HepG2 (cell line): Measurements from ENCODE around the gene MAEA. TPM values are rescaled to one million over a fixed set of nuclear protein-coding genes. Genes with fewer than 3 reads are reported as not detected.

Experiments
- BHLHE40 ChIP-seq: IDR thresholded peaks from 2 replicates; pipeline ENCODE4 v1.6.1; 2011; ENCODE audit warnings: low read length, improper control_type of control experiment
- BORCS8-MEF2B ChIP-seq: sonication (generic); formaldehyde crosslinking; IDR thresholded peaks from 2 replicates; pipeline ENCODE4 v1.8.0; 2022; ENCODE audit warnings: mild to moderate bottlenecking, missing genetic modification reagents
- CREB1 ChIP-seq, 2 experiments: fragments of 450-650 bp in 1 of 2; IDR thresholded peaks; 2 replicates each; pipeline ENCODE4 v1.6.1; 2016 to 2017; ENCODE audit warnings: control low read depth in 1 of 2, mild to moderate bottlenecking in 1 of 2, missing compliant biosample characterization in 1 of 2, missing genetic modification characterization in 1 of 2
- GABPA ChIP-seq, 2 experiments: IDR thresholded peaks; 2 replicates each; pipeline ENCODE4 v1.6.1; 2011 to 2016; ENCODE audit warnings: low read depth in 2 of 2, low read length in 1 of 2, missing biosample characterization in 1 of 2, missing genetic modification characterization in 1 of 2
- HIVEP1 ChIP-seq: sonication (generic); formaldehyde crosslinking; IDR thresholded peaks from 2 replicates; pipeline ENCODE4 v1.4.0; 2020; ENCODE audit warnings: mild to moderate bottlenecking, missing genetic modification reagents
- KMT2A ChIP-seq: sonication (generic); formaldehyde crosslinking; IDR thresholded peaks from 2 replicates; pipeline ENCODE4 v1.4.0; 2020; ENCODE audit warnings: missing genetic modification reagents
- MAFK ChIP-seq, 2 experiments: IDR thresholded peaks in 1 of 2; conservative IDR thresholded peaks in 1 of 2; 2 replicates each; pipeline ENCODE4 v1.6.1; 2011; ENCODE audit warnings: improper control_type of control experiment in 2 of 2, low read length in 2 of 2
- RFX3 ChIP-seq: IDR thresholded peaks from 2 replicates; pipeline ENCODE4 v1.6.1; 2016; ENCODE audit warnings: missing biosample characterization, missing genetic modification reagents
- TOPORS ChIP-seq: sonication (generic); formaldehyde crosslinking; IDR thresholded peaks from 2 replicates; pipeline ENCODE4 v1.8.0; 2023; ENCODE audit warnings: mild to moderate bottlenecking, missing genetic modification reagents
- ZMYM4 ChIP-seq: sonication (generic); formaldehyde crosslinking; IDR thresholded peaks from 2 replicates; pipeline ENCODE4 v1.8.1; 2023; ENCODE audit warnings: mild to moderate bottlenecking, missing genetic modification reagents
- ZNF792 ChIP-seq: IDR thresholded peaks from 2 replicates; pipeline ENCODE4 v1.6.1; 2016
- ZNF879 ChIP-seq: sonication (generic); formaldehyde crosslinking; IDR thresholded peaks from 2 replicates; pipeline ENCODE4 v1.8.1; 2023; ENCODE audit warnings: missing genetic modification reagents
- polyA plus RNA-seq, 8 experiments: library from polyadenylated mRNA; depleted of rRNA in 3 of 8; stranded (reverse) in 7 of 8; unstranded in 1 of 8; fragments of >200 nt; fragmentation: Illumina TruSeq in 4 of 8; extraction: Trizol in 4 of 8; gene quantifications; 2 replicates each; pipeline versions ENCODE4 v1.2.1 to v1.2.3, GENCODE V29; 2011 to 2016; ENCODE audit warnings: low read depth in 4 of 8, missing spikeins in 1 of 8, mixed read lengths in 1 of 8; ENCODE audit not compliant: insufficient read depth in 1 of 8
- total RNA-seq, 5 experiments: library from RNA; depleted of rRNA; stranded (reverse); fragments of >200 nt; fragmentation: Illumina TruSeq; extraction: Trizol; gene quantifications; 2 replicates each; pipeline ENCODE4 v1.2.3, GENCODE V29; 2016; ENCODE audit warnings: low read depth in 1 of 5
- TF ChIP-seq, protein P1 (sequence below): sonication (generic); formaldehyde crosslinking; IDR thresholded peaks from 2 replicates; pipeline ENCODE4 v1.8.1; 2023; ENCODE audit warnings: mild to moderate bottlenecking, missing genetic modification reagents
- TF ChIP-seq, protein P2 (sequence below): sonication (generic); formaldehyde crosslinking; IDR thresholded peaks from 2 replicates; pipeline ENCODE4 v1.8.0; 2022; ENCODE audit warnings: missing genetic modification reagents, mild to moderate bottlenecking, moderate library complexity, borderline replicate concordance
- TF ChIP-seq, protein P3 (sequence below): IDR thresholded peaks from 2 replicates; pipeline ENCODE4 v1.6.1; 2016; ENCODE audit warnings: missing genetic modification reagents, missing compliant biosample characterization
- TF ChIP-seq, protein P4 (sequence below): sonication (generic); formaldehyde crosslinking; IDR thresholded peaks from 2 replicates; pipeline ENCODE4 v1.8.0; 2022; ENCODE audit warnings: mild to moderate bottlenecking, missing genetic modification reagents, moderate library complexity
- TF ChIP-seq, protein P5 (sequence below): sonication (generic); formaldehyde crosslinking; IDR thresholded peaks from 2 replicates; pipeline ENCODE4 v1.4.0; 2020; ENCODE audit warnings: low read depth, missing genetic modification reagents
- TF ChIP-seq, protein P6 (sequence below): sonication (generic); formaldehyde crosslinking; IDR thresholded peaks from 2 replicates; pipeline ENCODE4 v1.4.0; 2020; ENCODE audit warnings: missing genetic modification reagents

The MAEA gene
- total and polyA plus RNA-seq, 2 of the 13 experiments (the other 11 are each of a cell fraction or from before 2014, with no cell fraction given): 52.0 to 57.1 TPM

DNA sequence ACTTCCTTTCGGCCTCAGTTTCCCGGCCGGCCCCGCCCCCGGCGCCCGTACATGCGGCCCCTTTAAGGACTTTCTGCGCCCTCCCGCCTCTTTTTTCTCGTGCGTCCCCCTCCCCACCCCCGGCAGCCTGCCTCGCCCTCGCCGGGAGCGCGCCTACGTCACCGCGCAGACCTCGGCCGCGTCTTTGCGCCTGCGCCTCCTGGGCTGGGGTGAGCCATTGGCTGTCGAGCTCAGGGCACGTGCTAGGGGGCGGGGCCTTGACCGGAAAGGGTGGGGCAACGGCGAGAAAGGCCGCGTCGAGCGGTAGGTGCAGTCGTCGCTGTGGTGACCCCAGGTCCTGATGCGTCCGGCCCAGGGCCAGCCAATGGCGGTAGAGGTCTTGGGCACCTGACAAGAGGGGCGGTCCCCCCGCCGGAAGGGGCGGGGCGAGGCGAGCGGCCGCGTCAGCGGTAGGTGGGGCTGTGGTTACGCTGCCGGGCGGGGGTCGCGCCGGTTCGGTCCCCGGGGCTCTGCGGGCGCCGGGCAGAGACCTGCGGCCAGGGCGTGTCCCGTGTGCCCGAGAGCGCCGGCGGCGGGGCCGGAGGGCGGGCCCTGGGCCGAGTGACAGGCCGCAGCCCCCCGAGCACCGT is 57.2 kb downstream of the MAEA start, which contains the start of gene UVSSA (continued):
- TF ChIP-seq, protein P1, sequence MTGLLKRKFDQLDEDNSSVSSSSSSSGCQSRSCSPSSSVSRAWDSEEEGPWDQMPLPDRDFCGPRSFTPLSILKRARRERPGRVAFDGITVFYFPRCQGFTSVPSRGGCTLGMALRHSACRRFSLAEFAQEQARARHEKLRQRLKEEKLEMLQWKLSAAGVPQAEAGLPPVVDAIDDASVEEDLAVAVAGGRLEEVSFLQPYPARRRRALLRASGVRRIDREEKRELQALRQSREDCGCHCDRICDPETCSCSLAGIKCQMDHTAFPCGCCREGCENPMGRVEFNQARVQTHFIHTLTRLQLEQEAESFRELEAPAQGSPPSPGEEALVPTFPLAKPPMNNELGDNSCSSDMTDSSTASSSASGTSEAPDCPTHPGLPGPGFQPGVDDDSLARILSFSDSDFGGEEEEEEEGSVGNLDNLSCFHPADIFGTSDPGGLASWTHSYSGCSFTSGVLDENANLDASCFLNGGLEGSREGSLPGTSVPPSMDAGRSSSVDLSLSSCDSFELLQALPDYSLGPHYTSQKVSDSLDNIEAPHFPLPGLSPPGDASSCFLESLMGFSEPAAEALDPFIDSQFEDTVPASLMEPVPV (CRISPR knock-in tag): peak; percentile 75; the same call in 1 of the 2 replicates
- TF ChIP-seq ZNF879 (0 out of 2 replicates have a peak, but pooled peaks have one; percentile 85), HIVEP1 (peak; percentile 65; the same call in 1 of the 2 replicates), RFX3 (CRISPR knock-in tag) (peak; percentile 74), BHLHE40 (peak; percentile 100), ZMYM4 (CRISPR knock-in tag) (peak; percentile 43; the same call in 1 of the 2 replicates), KMT2A (peak; percentile 12; the same call in 1 of the 2 replicates), GABPA (IDR thresholded peaks at IDR 0.05; ENCODE audit: low read depth, low read length) (no peak), GABPA (CRISPR knock-in tag; IDR thresholded peaks at IDR 0.05; ENCODE audit: low read depth) (peak; percentile 91), ZNF792 (CRISPR knock-in tag) (0 out of 2 replicates have a peak, but pooled peaks have one; percentile 4), TOPORS (CRISPR knock-in tag) (no peak; the same call in 1 of the 2 replicates), CREB1 (IDR thresholded peaks at IDR 0.05) (peak; percentile 95), CREB1 (CRISPR knock-in tag; IDR thresholded peaks at IDR 0.05) (peak; percentile 93), MAFK (conservative IDR thresholded peaks at IDR 0.05 in 1 of 2, IDR thresholded peaks at IDR 0.05 in 1 of 2; ENCODE audit: low read length in 2 of 2) (no peak), BORCS8-MEF2B (CRISPR knock-in tag) (0 out of 2 replicates have a peak, but pooled peaks have one; percentile 18)
- TF ChIP-seq, protein P2, sequence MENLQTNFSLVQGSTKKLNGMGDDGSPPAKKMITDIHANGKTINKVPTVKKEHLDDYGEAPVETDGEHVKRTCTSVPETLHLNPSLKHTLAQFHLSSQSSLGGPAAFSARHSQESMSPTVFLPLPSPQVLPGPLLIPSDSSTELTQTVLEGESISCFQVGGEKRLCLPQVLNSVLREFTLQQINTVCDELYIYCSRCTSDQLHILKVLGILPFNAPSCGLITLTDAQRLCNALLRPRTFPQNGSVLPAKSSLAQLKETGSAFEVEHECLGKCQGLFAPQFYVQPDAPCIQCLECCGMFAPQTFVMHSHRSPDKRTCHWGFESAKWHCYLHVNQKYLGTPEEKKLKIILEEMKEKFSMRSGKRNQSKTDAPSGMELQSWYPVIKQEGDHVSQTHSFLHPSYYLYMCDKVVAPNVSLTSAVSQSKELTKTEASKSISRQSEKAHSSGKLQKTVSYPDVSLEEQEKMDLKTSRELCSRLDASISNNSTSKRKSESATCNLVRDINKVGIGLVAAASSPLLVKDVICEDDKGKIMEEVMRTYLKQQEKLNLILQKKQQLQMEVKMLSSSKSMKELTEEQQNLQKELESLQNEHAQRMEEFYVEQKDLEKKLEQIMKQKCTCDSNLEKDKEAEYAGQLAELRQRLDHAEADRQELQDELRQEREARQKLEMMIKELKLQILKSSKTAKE (CRISPR knock-in tag): no peak
- TF ChIP-seq, protein P3, sequence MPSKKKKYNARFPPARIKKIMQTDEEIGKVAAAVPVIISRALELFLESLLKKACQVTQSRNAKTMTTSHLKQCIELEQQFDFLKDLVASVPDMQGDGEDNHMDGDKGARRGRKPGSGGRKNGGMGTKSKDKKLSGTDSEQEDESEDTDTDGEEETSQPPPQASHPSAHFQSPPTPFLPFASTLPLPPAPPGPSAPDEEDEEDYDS: peak; percentile 62; the same call in 1 of the 2 replicates
- TF ChIP-seq, protein P4, sequence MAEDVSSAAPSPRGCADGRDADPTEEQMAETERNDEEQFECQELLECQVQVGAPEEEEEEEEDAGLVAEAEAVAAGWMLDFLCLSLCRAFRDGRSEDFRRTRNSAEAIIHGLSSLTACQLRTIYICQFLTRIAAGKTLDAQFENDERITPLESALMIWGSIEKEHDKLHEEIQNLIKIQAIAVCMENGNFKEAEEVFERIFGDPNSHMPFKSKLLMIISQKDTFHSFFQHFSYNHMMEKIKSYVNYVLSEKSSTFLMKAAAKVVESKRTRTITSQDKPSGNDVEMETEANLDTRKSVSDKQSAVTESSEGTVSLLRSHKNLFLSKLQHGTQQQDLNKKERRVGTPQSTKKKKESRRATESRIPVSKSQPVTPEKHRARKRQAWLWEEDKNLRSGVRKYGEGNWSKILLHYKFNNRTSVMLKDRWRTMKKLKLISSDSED (CRISPR knock-in tag): no peak
- TF ChIP-seq, protein P5, sequence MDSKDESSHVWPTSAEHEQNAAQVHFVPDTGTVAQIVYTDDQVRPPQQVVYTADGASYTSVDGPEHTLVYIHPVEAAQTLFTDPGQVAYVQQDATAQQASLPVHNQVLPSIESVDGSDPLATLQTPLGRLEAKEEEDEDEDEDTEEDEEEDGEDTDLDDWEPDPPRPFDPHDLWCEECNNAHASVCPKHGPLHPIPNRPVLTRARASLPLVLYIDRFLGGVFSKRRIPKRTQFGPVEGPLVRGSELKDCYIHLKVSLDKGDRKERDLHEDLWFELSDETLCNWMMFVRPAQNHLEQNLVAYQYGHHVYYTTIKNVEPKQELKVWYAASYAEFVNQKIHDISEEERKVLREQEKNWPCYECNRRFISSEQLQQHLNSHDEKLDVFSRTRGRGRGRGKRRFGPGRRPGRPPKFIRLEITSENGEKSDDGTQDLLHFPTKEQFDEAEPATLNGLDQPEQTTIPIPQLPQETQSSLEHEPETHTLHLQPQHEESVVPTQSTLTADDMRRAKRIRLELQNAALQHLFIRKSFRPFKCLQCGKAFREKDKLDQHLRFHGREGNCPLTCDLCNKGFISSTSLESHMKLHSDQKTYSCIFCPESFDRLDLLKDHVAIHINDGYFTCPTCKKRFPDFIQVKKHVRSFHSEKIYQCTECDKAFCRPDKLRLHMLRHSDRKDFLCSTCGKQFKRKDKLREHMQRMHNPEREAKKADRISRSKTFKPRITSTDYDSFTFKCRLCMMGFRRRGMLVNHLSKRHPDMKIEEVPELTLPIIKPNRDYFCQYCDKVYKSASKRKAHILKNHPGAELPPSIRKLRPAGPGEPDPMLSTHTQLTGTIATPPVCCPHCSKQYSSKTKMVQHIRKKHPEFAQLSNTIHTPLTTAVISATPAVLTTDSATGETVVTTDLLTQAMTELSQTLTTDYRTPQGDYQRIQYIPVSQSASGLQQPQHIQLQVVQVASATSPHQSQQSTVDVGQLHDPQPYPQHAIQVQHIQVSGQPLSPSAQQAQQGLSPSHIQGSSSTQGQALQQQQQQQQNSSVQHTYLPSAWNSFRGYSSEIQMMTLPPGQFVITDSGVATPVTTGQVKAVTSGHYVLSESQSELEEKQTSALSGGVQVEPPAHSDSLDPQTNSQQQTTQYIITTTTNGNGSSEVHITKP (CRISPR knock-in tag): peak; percentile 47; the same call in 1 of the 2 replicates
- TF ChIP-seq, protein P6, sequence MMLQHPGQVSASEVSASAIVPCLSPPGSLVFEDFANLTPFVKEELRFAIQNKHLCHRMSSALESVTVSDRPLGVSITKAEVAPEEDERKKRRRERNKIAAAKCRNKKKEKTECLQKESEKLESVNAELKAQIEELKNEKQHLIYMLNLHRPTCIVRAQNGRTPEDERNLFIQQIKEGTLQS (CRISPR knock-in tag): peak; percentile 5; the same call in 1 of the 2 replicates
